Stimulated activated CD8-positive, alpha-beta memory T cell treated with anti-CD3 and anti-CD28 coated beads, Interleukin-4, amount 100 ng/mL, for 4 hours (primary cell): ENCODE results near the gene TOR4A.
"Not testable (repeated sequence)": the region's sequence is repeated elsewhere in the genome, so short reads cannot be mapped to it uniquely, and the experiment has no call there.

Experiments
- DNase-seq, 2 donors: peaks; one replicate each; pipeline ENCODE4 v3.0.0-alpha.2; 2020; ENCODE audit warnings: low read depth in 2 of 2, low spot score in 1 of 2

The TOR4A gene

GRCh38 chr9:137251490-137252268 lies 25.8 kb upstream of the TOR4A start:
- DNase-seq = no peak

GRCh38 chr9:137252555-137253506 lies 24.7 kb upstream of the TOR4A start:
- DNase-seq = no peak

- DNase-seq = no peak
Measured at GRCh38 chr9:137253717-137254623, 23.6 kb upstream of the TOR4A start.

GRCh38 chr9:137254624-137255447 lies 22.7 kb upstream of the TOR4A start, which contains the start of gene NELFB:
Gene NELFB, plus strand, starts transcription at chr9:137255327.
- peak; percentile 90 to 91 for DNase-seq

GRCh38 chr9:137255448-137256114 lies 21.9 kb upstream of the TOR4A start:
- no peak for DNase-seq

GRCh38 chr9:137256362-137256761 lies 21.2 kb upstream of the TOR4A start:
- DNase-seq = no peak

- no peak for DNase-seq
Measured at GRCh38 chr9:137256856-137257255, 20.7 kb upstream of the TOR4A start.

- DNase-seq = not testable (repeated sequence)
Measured at GRCh38 chr9:137262173-137262908, 15.2 kb upstream of the TOR4A start.

- no peak for DNase-seq
Measured at GRCh38 chr9:137262909-137263285, 14.6 kb upstream of the TOR4A start.

- no peak for DNase-seq
Measured at GRCh38 chr9:137263506-137263905, 14.0 kb upstream of the TOR4A start.

GRCh38 chr9:137264067-137264466 lies 13.5 kb upstream of the TOR4A start:
- DNase-seq = no peak

GRCh38 chr9:137265496-137266161 lies 11.9 kb upstream of the TOR4A start:
- no peak for DNase-seq

GRCh38 chr9:137266162-137266527 lies 11.4 kb upstream of the TOR4A start:
- no peak for DNase-seq

GRCh38 chr9:137266585-137267453 lies 10.7 kb upstream of the TOR4A start:
- no peak for DNase-seq

GRCh38 chr9:137267933-137268355 lies 9.6 kb upstream of the TOR4A start:
- no peak for DNase-seq

GRCh38 chr9:137268538-137269201 lies 8.9 kb upstream of the TOR4A start:
- no peak for DNase-seq

- DNase-seq = no peak
Measured at GRCh38 chr9:137269231-137269772, 8.2 kb upstream of the TOR4A start.
